Endothelial cell (in vitro differentiated cells): ENCODE measurements around the gene COG8. TPM values are rescaled to one million over a fixed set of nuclear protein-coding genes. Genes with fewer than 3 reads are reported as not detected.
"Not testable (repeated sequence)": the region's sequence is repeated elsewhere in the genome, so short reads cannot be mapped to it uniquely, and the experiment has no call there.

Experiments
- DNase-seq: peaks from one replicate; pipeline ENCODE4 v3.0.0; 2021; ENCODE audit warnings: low spot score
- H3K27ac Mint-ChIP-seq: one replicate; pipeline ENCODE4 v1.8.0; 2021; ENCODE audit warnings: mixed read lengths, inconsistent platforms; ENCODE audit not compliant: unreplicated experiment
- H3K27me3 Mint-ChIP-seq: one replicate; pipeline ENCODE4 v1.8.0; 2021; ENCODE audit warnings: mild to moderate bottlenecking, moderate library complexity, mixed read lengths, inconsistent platforms; ENCODE audit not compliant: unreplicated experiment
- H3K36me3 Mint-ChIP-seq: one replicate; pipeline ENCODE4 v1.8.0; 2021; ENCODE audit warnings: mild to moderate bottlenecking, low read depth, mixed read lengths, inconsistent platforms; ENCODE audit not compliant: unreplicated experiment
- H3K4me1 Mint-ChIP-seq: one replicate; pipeline ENCODE4 v1.8.0; 2021; ENCODE audit warnings: mild to moderate bottlenecking, mixed read lengths, inconsistent platforms; ENCODE audit not compliant: unreplicated experiment
- H3K4me3 Mint-ChIP-seq: one replicate; pipeline ENCODE4 v1.8.0; 2021; ENCODE audit warnings: mild to moderate bottlenecking, mixed read lengths, inconsistent platforms; ENCODE audit not compliant: unreplicated experiment
- H3K9me3 Mint-ChIP-seq: one replicate; pipeline ENCODE4 v1.8.0; 2021; ENCODE audit warnings: mixed read lengths, inconsistent platforms; ENCODE audit not compliant: unreplicated experiment
- total RNA-seq: library from RNA; stranded (reverse); fragmentation: NEBNext Ultra II Directional; extraction: Animal tissue kit (Norgen Biotek cat#: 25700); gene quantifications from one replicate; pipeline ENCODE4 v1.2.1, GENCODE V29; 2021; ENCODE audit not compliant: unreplicated experiment
- TF ChIP-seq, protein P1 (sequence below): fragments of 200-600 bp; sonication (generic); IDR thresholded peaks from one replicate; pipeline ENCODE4 v1.5.0; 2021; ENCODE audit warnings: antibody characterized with exemption; ENCODE audit not compliant: unreplicated experiment

The COG8 gene
- total RNA-seq, 1 donor from 2014 or later: 33.1 TPM

DNA sequence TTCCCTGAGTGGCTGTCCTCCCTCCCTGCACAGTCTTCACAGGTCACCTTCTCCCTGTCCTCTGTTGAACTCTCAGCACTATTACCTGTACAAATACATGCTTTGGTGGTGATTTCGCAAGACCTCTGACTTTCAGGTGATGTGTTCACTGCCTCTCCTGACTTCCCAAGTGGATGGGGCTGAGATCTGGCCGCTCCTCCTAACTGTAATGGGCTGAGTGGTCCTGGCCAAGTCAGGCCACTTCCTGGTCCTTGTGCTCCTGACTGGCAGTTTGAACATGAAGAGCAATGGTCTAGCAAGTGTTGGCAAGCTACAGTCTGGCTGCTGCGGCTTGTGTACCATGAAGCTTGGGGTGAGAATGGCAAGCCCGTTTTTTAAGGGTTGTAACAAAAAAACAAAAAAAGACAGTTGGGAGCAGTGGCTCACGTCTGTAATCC lies 23.9 kb upstream of the COG8 start:
- no peak for DNase-seq
- Mint-ChIP-seq H3K9me3 (no peaks in the 10 kb centered on the region), H3K4me1 (peaks cover 25% of the 10 kb centered on the region), H3K36me3 (peaks cover 44% of the 10 kb centered on the region), H3K4me3 (no peak overlapping the region), H3K27me3 (peaks cover 5% of the 10 kb centered on the region), H3K27ac (no peak overlapping the region)
- TF ChIP-seq, protein P1, sequence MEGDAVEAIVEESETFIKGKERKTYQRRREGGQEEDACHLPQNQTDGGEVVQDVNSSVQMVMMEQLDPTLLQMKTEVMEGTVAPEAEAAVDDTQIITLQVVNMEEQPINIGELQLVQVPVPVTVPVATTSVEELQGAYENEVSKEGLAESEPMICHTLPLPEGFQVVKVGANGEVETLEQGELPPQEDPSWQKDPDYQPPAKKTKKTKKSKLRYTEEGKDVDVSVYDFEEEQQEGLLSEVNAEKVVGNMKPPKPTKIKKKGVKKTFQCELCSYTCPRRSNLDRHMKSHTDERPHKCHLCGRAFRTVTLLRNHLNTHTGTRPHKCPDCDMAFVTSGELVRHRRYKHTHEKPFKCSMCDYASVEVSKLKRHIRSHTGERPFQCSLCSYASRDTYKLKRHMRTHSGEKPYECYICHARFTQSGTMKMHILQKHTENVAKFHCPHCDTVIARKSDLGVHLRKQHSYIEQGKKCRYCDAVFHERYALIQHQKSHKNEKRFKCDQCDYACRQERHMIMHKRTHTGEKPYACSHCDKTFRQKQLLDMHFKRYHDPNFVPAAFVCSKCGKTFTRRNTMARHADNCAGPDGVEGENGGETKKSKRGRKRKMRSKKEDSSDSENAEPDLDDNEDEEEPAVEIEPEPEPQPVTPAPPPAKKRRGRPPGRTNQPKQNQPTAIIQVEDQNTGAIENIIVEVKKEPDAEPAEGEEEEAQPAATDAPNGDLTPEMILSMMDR: no peak

DNA sequence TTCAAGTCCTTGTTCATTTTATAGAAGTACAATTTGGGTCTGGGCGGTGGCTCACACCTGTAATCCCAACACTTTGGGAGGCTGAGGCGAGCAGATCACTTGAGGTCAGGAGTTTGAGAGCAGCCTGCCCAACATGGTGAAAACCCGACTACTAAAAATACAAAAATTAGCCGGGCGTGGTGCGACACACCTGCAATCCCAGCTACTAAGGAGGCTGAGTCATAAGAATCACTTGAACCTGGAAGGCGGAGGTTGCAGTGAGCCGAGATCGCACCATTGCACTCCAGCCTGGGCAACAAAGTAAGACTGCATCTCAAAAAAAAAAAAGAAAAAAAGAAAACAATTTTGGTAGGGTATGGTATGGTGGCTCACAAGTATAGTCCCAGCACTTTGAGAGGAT lies 20.7 kb upstream of the COG8 start:
- not testable (repeated sequence) for H3K9me3 Mint-ChIP-seq, DNase-seq, H3K27me3 Mint-ChIP-seq, H3K4me1 Mint-ChIP-seq, H3K27ac Mint-ChIP-seq, H3K4me3 Mint-ChIP-seq
- peaks cover 32% of the 10 kb centered on the region for H3K36me3 Mint-ChIP-seq

DNA sequence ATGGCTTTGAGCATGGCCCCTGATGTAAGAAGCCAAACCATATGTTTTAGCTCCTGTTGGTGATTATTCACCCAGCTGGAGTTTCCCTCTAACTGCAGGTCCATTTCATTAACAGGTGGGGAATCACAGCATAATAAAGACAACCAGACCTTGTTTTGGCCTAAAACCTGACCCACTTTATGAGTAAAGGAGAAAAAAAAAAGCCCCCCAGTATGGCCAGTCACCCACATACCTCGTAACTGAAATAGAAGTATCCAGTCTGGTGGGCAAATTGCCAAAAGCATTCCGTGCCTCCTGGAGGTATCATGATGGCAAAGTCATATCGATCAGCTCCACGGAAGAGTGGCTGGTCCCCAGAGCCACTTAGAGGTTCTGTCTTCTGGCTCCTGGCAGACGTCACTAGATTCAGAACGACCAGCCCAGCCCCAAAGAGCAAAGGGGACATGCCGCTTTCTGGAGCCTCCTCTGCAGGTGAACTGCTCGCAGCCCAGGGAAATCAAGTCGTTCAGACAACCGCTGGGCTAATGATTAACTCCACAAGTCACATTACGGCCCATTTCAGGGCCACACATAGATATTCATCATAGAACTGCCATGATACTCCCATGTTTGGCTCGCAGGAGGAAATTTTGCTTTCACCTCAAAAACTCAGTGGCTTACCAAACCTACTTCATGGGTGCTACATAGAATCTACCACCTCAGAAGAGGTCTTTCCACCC lies 12.1 kb upstream of the COG8 start, which contains the start of gene TMED6:
Gene TMED6 (minus strand): TSS at position 478 of the 719 bp plus-strand sequence. CDS start 33 bp downstream, at position 445.
- TF ChIP-seq, protein P1: no peak
- H3K27ac Mint-ChIP-seq: no peak within 1 kb of the TSS
- no peak within 1 kb of the TSS for H3K4me3 Mint-ChIP-seq

DNA sequence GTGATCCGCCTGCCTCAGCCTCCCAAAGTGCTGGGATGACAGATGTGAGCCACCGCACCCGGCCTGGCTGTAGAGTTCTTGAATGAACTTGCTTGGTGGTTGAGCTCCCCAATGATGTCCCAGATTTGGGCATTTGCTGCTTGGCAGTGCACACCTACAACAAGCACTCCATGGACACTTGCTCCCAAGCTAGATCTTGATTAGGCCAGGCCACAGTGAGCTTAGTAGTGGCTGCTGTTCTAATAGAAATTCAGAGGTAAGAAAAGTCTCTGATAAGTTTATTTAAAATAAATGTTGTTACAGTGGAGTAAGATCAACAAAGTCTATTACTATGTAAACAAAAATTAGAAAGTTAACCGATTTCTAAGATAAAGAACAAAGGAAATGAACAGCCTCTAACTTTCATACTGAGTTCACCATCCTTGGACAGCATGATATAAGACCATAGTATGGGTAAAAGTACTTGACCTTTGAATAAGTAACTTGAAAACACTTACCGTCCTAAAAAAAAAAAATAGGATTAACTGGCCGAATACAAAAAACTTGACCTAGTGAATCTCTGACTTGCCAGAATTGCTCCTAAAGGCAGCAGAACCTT lies 11.3 kb upstream of the COG8 start:
- no peak overlapping the region for H3K27ac Mint-ChIP-seq

More for the DNA sequence above, 12.1 kb upstream of the COG8 start, which contains the start of gene TMED6:
- H3K36me3 Mint-ChIP-seq: peaks cover 8% of the 10 kb centered on the region
- peaks cover 2% of the 10 kb centered on the region for H3K27me3 Mint-ChIP-seq
- no peak for DNase-seq
- H3K9me3 Mint-ChIP-seq: no peaks in the 10 kb centered on the region
- H3K4me1 Mint-ChIP-seq: no peaks in the 10 kb centered on the region

DNA sequence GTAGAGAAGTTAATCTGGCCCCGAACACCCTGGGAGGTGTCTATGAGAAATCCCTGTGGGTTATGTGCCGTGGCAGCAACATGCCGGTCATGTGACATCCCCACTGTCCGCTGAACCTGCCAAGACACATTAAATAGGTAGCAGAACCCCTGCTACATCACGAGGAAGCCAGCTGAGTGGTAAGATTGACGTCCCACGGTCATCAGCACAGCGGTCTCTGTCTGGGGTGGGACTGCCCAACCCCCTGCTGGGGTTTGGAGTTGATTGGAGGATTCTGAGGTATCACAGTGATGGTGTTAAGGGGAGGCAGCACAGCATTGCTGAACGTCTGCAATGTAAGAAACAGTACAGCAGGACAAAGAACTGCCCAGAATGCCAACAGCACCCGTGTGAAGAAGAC lies 10.2 kb upstream of the COG8 start:
- Mint-ChIP-seq H3K27me3 (peaks cover 2% of the 10 kb centered on the region), H3K9me3 (no peaks in the 10 kb centered on the region), H3K36me3 (no peaks in the 10 kb centered on the region), H3K4me3 (no peak overlapping the region), H3K4me1 (no peaks in the 10 kb centered on the region), H3K27ac (no peak overlapping the region)
- TF ChIP-seq, protein P1: no peak
- DNase-seq: no peak

More for the DNA sequence above, 11.3 kb upstream of the COG8 start:
- H3K27me3 Mint-ChIP-seq: peaks cover 2% of the 10 kb centered on the region
- TF ChIP-seq, protein P1: no peak
- H3K4me1 Mint-ChIP-seq: no peaks in the 10 kb centered on the region
- DNase-seq: no peak
- H3K4me3 Mint-ChIP-seq: no peak overlapping the region
- H3K36me3 Mint-ChIP-seq: peaks cover 3% of the 10 kb centered on the region
- H3K9me3 Mint-ChIP-seq: no peaks in the 10 kb centered on the region
